KMS-11 (cell line): Measurements from ENCODE around the gene MYO7B.

Experiments used
- H2AFZ ChIP-seq: fragments of 200-600 bp; sonication (generic); 2 replicates; pipeline ENCODE4 v1.6.1; 2016; ENCODE audit warnings: antibody characterized with exemption, mixed run types, low read depth
- H3K27ac ChIP-seq: fragments of 200-600 bp; sonication (generic); 2 replicates; pipeline ENCODE4 v1.6.1; 2016; ENCODE audit warnings: mild to moderate bottlenecking, mixed run types
- H3K27me3 ChIP-seq: fragments of 200-600 bp; sonication (generic); 2 replicates; pipeline ENCODE4 v1.6.1; 2017; ENCODE audit warnings: mild to moderate bottlenecking, low read depth, mixed run types, moderate library complexity; ENCODE audit not compliant: insufficient read depth
- H3K36me3 ChIP-seq: fragments of 200-600 bp; sonication (generic); 2 replicates; pipeline ENCODE4 v1.6.1; 2017; ENCODE audit warnings: mild to moderate bottlenecking, mixed run types; ENCODE audit not compliant: insufficient read depth
- H3K4me1 ChIP-seq: fragments of 200-600 bp; sonication (generic); 2 replicates; pipeline ENCODE4 v1.6.1; 2016; ENCODE audit warnings: mild to moderate bottlenecking, low read depth, mixed run types; ENCODE audit not compliant: poor library complexity, severe bottlenecking
- H3K4me2 ChIP-seq: fragments of 200-600 bp; sonication (generic); 2 replicates; pipeline ENCODE4 v1.7.0; 2016; ENCODE audit warnings: mild to moderate bottlenecking, mixed run types
- H3K4me3 ChIP-seq: fragments of 200-600 bp; sonication (generic); IDR thresholded peaks from 2 replicates; pipeline ENCODE4 v1.6.1; 2017; ENCODE audit warnings: low read depth, low read length, mixed read lengths; ENCODE audit not compliant: insufficient read depth
- H3K79me2 ChIP-seq: fragments of 200-600 bp; sonication (generic); 2 replicates; pipeline ENCODE4 v1.6.1; 2016; ENCODE audit warnings: low read depth, mixed run types; ENCODE audit not compliant: insufficient read depth
- H3K9ac ChIP-seq: fragments of 200-600 bp; sonication (generic); 2 replicates; pipeline ENCODE4 v1.6.1; 2016; ENCODE audit warnings: mild to moderate bottlenecking, mixed run types
- H4K20me1 ChIP-seq: fragments of 200-600 bp; sonication (generic); 2 replicates; pipeline ENCODE4 v1.6.1; 2016; ENCODE audit warnings: mild to moderate bottlenecking, mixed run types; ENCODE audit not compliant: insufficient read depth
- CTCF ChIP-seq: fragments of 200-600 bp; sonication (generic); conservative IDR thresholded peaks from 2 replicates; pipeline ENCODE4 v1.6.1; 2017; ENCODE audit warnings: low read depth, mild to moderate bottlenecking, antibody characterized with exemption, low read length, moderate library complexity, mixed read lengths

Gene MYO7B

GRCh38 chr2:127658146-127658545 lies 122.7 kb downstream of the MYO7B start:
- no peaks in the 10 kb centered on the region for H3K27me3 ChIP-seq
- H2AFZ ChIP-seq, result no peak overlapping the region
- no peak overlapping the region for H3K4me2 ChIP-seq
- no peak for TF ChIP-seq CTCF
- no peaks in the 10 kb centered on the region for H3K4me1 ChIP-seq
- no peaks in the 10 kb centered on the region for H4K20me1 ChIP-seq
- H3K27ac ChIP-seq, result no peak overlapping the region
- no peaks in the 10 kb centered on the region for H3K36me3 ChIP-seq
- no peak overlapping the region for H3K4me3 ChIP-seq
- H3K9ac ChIP-seq, result no peak overlapping the region
- H3K79me2 ChIP-seq, result no peaks in the 10 kb centered on the region

- Histone ChIP-seq H3K27ac (no peak overlapping the region), H3K27me3 (no peaks in the 10 kb centered on the region), H3K4me2 (no peak overlapping the region), H3K4me3 (no peak overlapping the region), H4K20me1 (no peaks in the 10 kb centered on the region), H3K9ac (no peak overlapping the region), H3K79me2 (no peaks in the 10 kb centered on the region), H3K36me3 (no peaks in the 10 kb centered on the region), H2AFZ (no peak overlapping the region), H3K4me1 (no peaks in the 10 kb centered on the region)
- no peak for TF ChIP-seq CTCF
Observed at GRCh38 chr2:127658641-127659407, 123.3 kb downstream of the MYO7B start.

- Histone ChIP-seq H3K27ac (no peak overlapping the region), H3K4me1 (no peaks in the 10 kb centered on the region), H3K4me2 (no peak overlapping the region), H2AFZ (no peak overlapping the region), H4K20me1 (no peaks in the 10 kb centered on the region), H3K4me3 (no peak overlapping the region), H3K36me3 (no peaks in the 10 kb centered on the region), H3K79me2 (no peaks in the 10 kb centered on the region), H3K9ac (no peak overlapping the region), H3K27me3 (no peaks in the 10 kb centered on the region)
- TF ChIP-seq CTCF, result no peak
Observed at GRCh38 chr2:127659408-127660290, 124.2 kb downstream of the MYO7B start.

GRCh38 chr2:127660291-127660578 lies 124.8 kb downstream of the MYO7B start:
- H3K4me3 ChIP-seq, result no peak overlapping the region
- H3K4me2 ChIP-seq, result no peak overlapping the region
- TF ChIP-seq CTCF, result no peak

More at GRCh38 chr2:127660291-127660578, 124.8 kb downstream of the MYO7B start:
- H3K79me2 ChIP-seq, result no peaks in the 10 kb centered on the region
- H3K4me1 ChIP-seq, result no peaks in the 10 kb centered on the region
- H4K20me1 ChIP-seq, result no peaks in the 10 kb centered on the region
- no peak overlapping the region for H3K9ac ChIP-seq
- H3K27ac ChIP-seq, result no peak overlapping the region
- H3K36me3 ChIP-seq, result no peaks in the 10 kb centered on the region
- no peaks in the 10 kb centered on the region for H3K27me3 ChIP-seq
- H2AFZ ChIP-seq, result no peak overlapping the region
